Activated naive CD4-positive, alpha-beta T cell treated with anti-CD3 and anti-CD28 coated beads, Interleukin-2, amount 10 ng/mL, durations not matched to agents 7 days and 5 days (primary cell): ENCODE data around the gene DPAGT1.

Source experiments
- CTCF ChIA-PET: fragments of 350-600 bp; sonication (Branson Sonifier 250); formaldehyde crosslinking; loops from one replicate; lab custom pipeline; 2021; ENCODE audit warnings: antibody characterized with exemption; lab: Charles Lee
- DNase-seq: peaks from one replicate; pipeline ENCODE4 v3.0.0-alpha.2; 2020
- H3K27ac Mint-ChIP-seq: one replicate; pipeline ENCODE4 v1.8.0; 2021; ENCODE audit warnings: mild to moderate bottlenecking, moderate library complexity, mixed read lengths
- H3K27me3 Mint-ChIP-seq: one replicate; pipeline ENCODE4 v1.8.0; 2021; ENCODE audit warnings: mild to moderate bottlenecking, mixed read lengths
- H3K36me3 Mint-ChIP-seq: one replicate; pipeline ENCODE4 v1.8.0; 2021; ENCODE audit warnings: mixed read lengths
- H3K4me1 Mint-ChIP-seq: one replicate; pipeline ENCODE4 v1.8.0; 2021; ENCODE audit warnings: mixed read lengths
- H3K4me3 Mint-ChIP-seq: one replicate; pipeline ENCODE4 v1.8.0; 2021; ENCODE audit warnings: mild to moderate bottlenecking, moderate library complexity, mixed read lengths
- H3K9me3 Mint-ChIP-seq: one replicate; pipeline ENCODE4 v1.8.0; 2021; ENCODE audit warnings: mixed read lengths

Gene DPAGT1

GRCh38 chr11:119054418-119054817, 47.2 kb downstream of the DPAGT1 start:
- Mint-ChIP-seq H3K27ac (no peak overlapping the region), H3K9me3 (no peaks in the 10 kb centered on the region), H3K4me1 (peaks cover 48% of the 10 kb centered on the region), H3K36me3 (peaks cover 55% of the 10 kb centered on the region), H3K27me3 (no peaks in the 10 kb centered on the region), H3K4me3 (no peak overlapping the region)
- DNase-seq, result no peak
- CTCF ChIA-PET, result interaction anchor here (1.0 kb wide), 1 partner anchor 12 kb away, joined by 3 read pairs; no protein-coding TSS in a partner anchor

- no peaks in the 10 kb centered on the region for H3K27me3 Mint-ChIP-seq
- peaks cover 70% of the 10 kb centered on the region for H3K36me3 Mint-ChIP-seq
- no peak overlapping the region for H3K4me3 Mint-ChIP-seq
- H3K4me1 Mint-ChIP-seq, result peaks cover 36% of the 10 kb centered on the region
- no peaks in the 10 kb centered on the region for H3K9me3 Mint-ChIP-seq
- H3K27ac Mint-ChIP-seq, result peak overlapping the region; percentile 37
- CTCF ChIA-PET, result interaction anchor here (1.1 kb wide), 1 partner anchor 11 kb away, joined by 3 read pairs; no protein-coding TSS in a partner anchor
- DNase-seq, result no peak
Measured at GRCh38 chr11:119052163-119052814, 49.4 kb downstream of the DPAGT1 start.

- Mint-ChIP-seq H3K4me1 (peaks cover 34% of the 10 kb centered on the region), H3K27ac (peak overlapping the region; percentile 37), H3K9me3 (no peaks in the 10 kb centered on the region), H3K36me3 (peaks cover 74% of the 10 kb centered on the region), H3K27me3 (no peaks in the 10 kb centered on the region), H3K4me3 (no peak overlapping the region)
- no peak for DNase-seq
- CTCF ChIA-PET, result interaction anchor here (1.4 to 1.6 kb wide), 2 partner anchors 20 to 145 kb away, joined by 3 read pairs; no protein-coding TSS in a partner anchor
Measured at GRCh38 chr11:119051440-119052162, 50.1 kb downstream of the DPAGT1 start.

- H3K4me3 Mint-ChIP-seq, result no peak overlapping the region
- no peak overlapping the region for H3K27ac Mint-ChIP-seq
- H3K9me3 Mint-ChIP-seq, result no peaks in the 10 kb centered on the region
- peaks cover 73% of the 10 kb centered on the region for H3K36me3 Mint-ChIP-seq
- CTCF ChIA-PET, result interaction anchor here (1.4 kb wide), 1 partner anchor 18 kb away, joined by 4 read pairs; the partner anchor contains the start of gene SLC37A4
- H3K27me3 Mint-ChIP-seq, result no peaks in the 10 kb centered on the region
- peaks cover 13% of the 10 kb centered on the region for H3K4me1 Mint-ChIP-seq
- no peak for DNase-seq
Measured at GRCh38 chr11:119049081-119049480, 52.6 kb downstream of the DPAGT1 start.

- H3K4me3 Mint-ChIP-seq, result no peak overlapping the region
- H3K9me3 Mint-ChIP-seq, result no peaks in the 10 kb centered on the region
- DNase-seq, result no peak
- no peak overlapping the region for H3K27ac Mint-ChIP-seq
- no peaks in the 10 kb centered on the region for H3K27me3 Mint-ChIP-seq
- H3K4me1 Mint-ChIP-seq, result peaks cover 12% of the 10 kb centered on the region
- H3K36me3 Mint-ChIP-seq, result peaks cover 69% of the 10 kb centered on the region
- CTCF ChIA-PET, result interaction anchor here (0.7 to 1.4 kb wide), 2 partner anchors 18 to 21 kb away, joined by 3 to 4 read pairs; partner anchors contain the start of gene SLC37A4
Measured at GRCh38 chr11:119048644-119049043, 53.0 kb downstream of the DPAGT1 start.

- no peaks in the 10 kb centered on the region for H3K9me3 Mint-ChIP-seq
- CTCF ChIA-PET, result interaction anchor here (0.9 to 1.3 kb wide), 2 partner anchors 9 to 18 kb away, joined by 3 to 4 read pairs; no protein-coding TSS in a partner anchor
- H3K27ac Mint-ChIP-seq, result no peak overlapping the region
- H3K4me1 Mint-ChIP-seq, result peaks cover 2% of the 10 kb centered on the region
- H3K36me3 Mint-ChIP-seq, result peaks cover 56% of the 10 kb centered on the region
- H3K4me3 Mint-ChIP-seq, result no peak overlapping the region
- no peaks in the 10 kb centered on the region for H3K27me3 Mint-ChIP-seq
- no peak for DNase-seq
Measured at GRCh38 chr11:119047205-119047604, 54.4 kb downstream of the DPAGT1 start.
